Esophagus squamous epithelium (tissue), 5 donors: Measurements from ENCODE around the gene PI4KB. TPM values are rescaled to one million over a fixed set of nuclear protein-coding genes. Genes with fewer than 3 reads are reported as not detected.

Experiments
- DNase-seq: peaks from one replicate; lab custom pipeline; 2025; lab: John Stamatoyannopoulos, UW
- H3K27ac ChIP-seq, 4 donors: fragments of 200-600 bp; sonication (generic); one replicate each; pipeline ENCODE4 v1.5.1; 2016 to 2019; ENCODE audit warnings: mild to moderate bottlenecking in 1 of 4
- H3K27me3 ChIP-seq, 4 donors: fragments of 200-600 bp; sonication (generic); 1 replicate in 3 of 4; 2 replicates in 1 of 4; pipeline versions ENCODE4 v1.5.1 to v1.6.0; 2017 to 2021; ENCODE audit warnings: antibody characterized with exemption in 1 of 4
- H3K36me3 ChIP-seq, 3 donors: fragments of 200-600 bp; sonication (generic); one replicate each; pipeline ENCODE4 v1.5.1; 2016 to 2019
- H3K4me1 ChIP-seq, 3 donors: fragments of 200-600 bp; sonication (generic); one replicate each; pipeline ENCODE4 v1.5.1; 2017 to 2019
- H3K4me3 ChIP-seq, 4 donors: fragments of 200-600 bp; sonication (generic); 1 replicate in 3 of 4; 2 replicates in 1 of 4; pipeline ENCODE4 v1.5.1; 2016 to 2019; ENCODE audit warnings: mild to moderate bottlenecking in 2 of 4, moderate library complexity in 1 of 4
- H3K9me3 ChIP-seq, 3 donors: fragments of 200-600 bp; sonication (generic); one replicate each; pipeline ENCODE4 v1.5.1; 2016 to 2019
- CTCF ChIP-seq, 6 experiments: fragments of 450-650 bp in 4 of 6; fragments of 200-600 bp in 2 of 6; sonication (generic) in 2 of 6; IDR thresholded peaks; one replicate each; pipeline ENCODE4 v1.5.1; 2016 to 2019; ENCODE audit warnings: antibody characterized with exemption in 6 of 6, mild to moderate bottlenecking in 4 of 6, moderate library complexity in 4 of 6
- POLR2A ChIP-seq, 4 donors: fragments of 450-650 bp; IDR thresholded peaks; one replicate each; pipeline ENCODE4 v1.6.1; 2017; ENCODE audit warnings: antibody characterized with exemption in 4 of 4, mild to moderate bottlenecking in 4 of 4, moderate library complexity in 3 of 4
- WGBS, 2 donors: methylation state at CpG; one replicate each; pipeline ENCODE4 v1.1.5; 2018; 5-methylcytosine and 5-hydroxymethylcytosine counted together
- intact Hi-C: fragments of 100-400 bp; cut with DNase I; formaldehyde crosslinking; loops from one replicate; pipeline ENCODE4 v1.15.0; 2022
- total RNA-seq, 4 donors: library from RNA; depleted of rRNA; stranded (reverse); fragments of >200 nt; gene quantifications; one replicate each; pipeline ENCODE4 v1.1.0, GENCODE V29; 2016
- donor health status: DM: yes; HTN: yes; CAD: no.

The PI4KB gene
- total RNA-seq, 4 donors from 2014 or later: 34.0 to 63.4 (median 56.0) TPM

DNA sequence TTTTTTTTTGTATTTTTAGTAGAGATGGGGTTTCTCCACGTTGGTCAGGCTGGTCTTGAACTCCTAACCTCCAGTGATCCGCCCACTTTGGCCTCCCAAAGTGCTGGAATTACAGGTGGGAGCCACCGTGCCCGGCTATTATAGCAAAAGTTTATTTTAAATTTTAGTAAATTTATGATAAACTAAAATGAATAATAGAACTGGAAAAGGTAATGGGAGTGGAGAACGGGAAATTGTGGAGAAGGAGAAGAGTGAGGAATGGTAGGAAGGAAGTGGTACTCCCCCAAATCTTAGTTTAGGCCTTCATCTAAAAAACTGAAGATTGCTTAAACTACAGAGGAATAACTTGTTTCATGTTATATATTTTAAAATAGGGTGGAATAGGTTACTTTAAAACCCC lies 7.6 kb upstream of the PI4KB start:
- Histone ChIP-seq H3K27me3 (no peaks in the 10 kb centered on the region), H3K27ac (no peak overlapping the region), H3K4me1 (peaks cover 0 to 7% (median 0%) of the 10 kb centered on the region in 3 donors), H3K4me3 (no peak overlapping the region), H3K36me3 (no peaks in the 10 kb centered on the region), H3K9me3 (no peaks in the 10 kb centered on the region)
- no peak for DNase-seq
- TF ChIP-seq CTCF (IDR thresholded peaks at IDR 0.05): no peak
- TF ChIP-seq POLR2A (IDR thresholded peaks at IDR 0.05): no peak
- intact Hi-C loops: no loop called here
- WGBS, 2 donors: 81 to 96% methylated on average over 2 to 5 of the region's 5 CpGs

- Histone ChIP-seq H3K36me3 (peaks cover 4 to 23% (median 7%) of the 10 kb centered on the region in 3 donors), H3K9me3 (no peaks in the 10 kb centered on the region), H3K27me3 (no peaks in the 10 kb centered on the region), H3K4me1 (peaks cover 11 to 40% (median 19%) of the 10 kb centered on the region in 3 donors), H3K4me3 (peak overlapping the region; percentile 87 to 90 (median 87)), H3K27ac (peak overlapping the region; percentile 94 to 95 (median 95))
- 7 to 30% methylated on average over 13 to 27 of the region's 34 CpGs for WGBS, 2 donors
- TF ChIP-seq CTCF (IDR thresholded peaks at IDR 0.05): no peak
- TF ChIP-seq POLR2A (IDR thresholded peaks at IDR 0.05): no peak
- intact Hi-C loops: no loop called here
- DNase-seq: no peak
These were observed 873 bp upstream of the PI4KB start for GRCh38 chr1:151327903-151328674.

DNA sequence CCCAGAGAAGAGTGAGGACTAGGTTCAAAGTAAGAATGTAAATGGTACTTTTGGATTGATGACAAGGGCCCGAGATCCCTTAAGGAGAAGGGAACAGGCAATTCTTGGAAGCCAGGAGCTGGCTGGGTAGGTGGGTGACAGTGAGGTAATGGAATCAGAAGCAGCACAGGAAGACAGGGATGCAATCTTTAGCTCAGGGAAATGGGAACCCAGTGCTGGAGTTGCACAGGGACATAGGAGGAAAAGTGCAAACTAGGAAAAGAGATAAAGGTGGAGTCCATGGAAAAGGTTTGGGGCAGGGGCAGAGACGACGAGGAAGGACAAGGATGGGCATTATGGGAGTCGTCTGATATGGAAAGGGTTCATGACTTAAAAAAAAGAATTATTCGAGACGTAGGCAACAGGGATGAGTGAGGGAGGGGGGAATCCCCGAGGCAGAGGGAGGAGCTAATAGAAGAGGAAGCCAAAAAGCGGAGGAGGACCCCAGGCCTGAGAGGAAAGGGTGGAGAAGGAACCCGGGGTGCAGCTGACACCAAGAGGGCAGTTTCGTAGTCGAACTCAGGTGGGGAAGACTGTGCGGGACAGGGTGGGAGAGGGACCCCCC lies 495 bp downstream of the PI4KB start:
- peak; percentile 17 for DNase-seq

GRCh38 chr1:151325646-151326429 lies 1.4 kb downstream of the PI4KB start:
- no peaks in the 10 kb centered on the region for H3K9me3 ChIP-seq
- 30 to 31% methylated on average over 5 of the region's 5 CpGs for WGBS, 2 donors
- peak overlapping the region in 3 of 4 donors; percentile 87 to 90 (median 87) for H3K4me3 ChIP-seq
- H3K4me1 ChIP-seq: peaks cover 11 to 61% (median 19%) of the 10 kb centered on the region in 3 donors
- peaks cover 4 to 45% (median 8%) of the 10 kb centered on the region in 3 donors for H3K36me3 ChIP-seq
- intact Hi-C loops: no loop called here
- peak overlapping the region in 3 of 4 donors; percentile 95 for H3K27ac ChIP-seq
- no peak for TF ChIP-seq CTCF (IDR thresholded peaks at IDR 0.05)
- TF ChIP-seq POLR2A (IDR thresholded peaks at IDR 0.05): no peak
- no peaks in the 10 kb centered on the region for H3K27me3 ChIP-seq
- DNase-seq: no peak

More for the DNA sequence above, 495 bp downstream of the PI4KB start:
- peaks cover 11 to 54% (median 19%) of the 10 kb centered on the region in 3 donors for H3K4me1 ChIP-seq
- TF ChIP-seq POLR2A (IDR thresholded peaks at IDR 0.05) (no peak), CTCF (IDR thresholded peaks at IDR 0.05) (no peak)
- 0 to 2% methylated on average over 12 of the region's 12 CpGs for WGBS, 2 donors
- H3K36me3 ChIP-seq: peaks cover 4 to 36% (median 8%) of the 10 kb centered on the region in 3 donors
- H3K9me3 ChIP-seq: no peaks in the 10 kb centered on the region
- H3K27me3 ChIP-seq: no peaks in the 10 kb centered on the region
- intact Hi-C loops: no loop called here
- H3K4me3 ChIP-seq: peak overlapping the region; percentile 87 to 90 (median 87)
- H3K27ac ChIP-seq: peak overlapping the region; percentile 94 to 95 (median 95)
